Fibroblast of pulmonary artery (primary cell): ENCODE data around the gene PABPC5.
A peak's percentile ranks its signal among the peaks of the same experiment; 100 is the strongest.

Experiments used
- DNase-seq: peaks from one replicate; pipeline ENCODE4 v3.0.0-alpha.2; 2010; ENCODE audit warnings: low read depth
- H3K4me3 ChIP-seq: replicated peaks from 2 replicates; pipeline ENCODE4 v1.5.1; 2011; ENCODE audit warnings: low read depth, mild to moderate bottlenecking, control low read depth, low read length, moderate library complexity
- CTCF ChIP-seq: IDR thresholded peaks from 2 replicates; pipeline ENCODE4 v1.5.1; 2011; ENCODE audit warnings: mild to moderate bottlenecking, control low read depth, low read length, inconsistent platforms; ENCODE audit errors: missing control alignments

PABPC5 gene

DNA sequence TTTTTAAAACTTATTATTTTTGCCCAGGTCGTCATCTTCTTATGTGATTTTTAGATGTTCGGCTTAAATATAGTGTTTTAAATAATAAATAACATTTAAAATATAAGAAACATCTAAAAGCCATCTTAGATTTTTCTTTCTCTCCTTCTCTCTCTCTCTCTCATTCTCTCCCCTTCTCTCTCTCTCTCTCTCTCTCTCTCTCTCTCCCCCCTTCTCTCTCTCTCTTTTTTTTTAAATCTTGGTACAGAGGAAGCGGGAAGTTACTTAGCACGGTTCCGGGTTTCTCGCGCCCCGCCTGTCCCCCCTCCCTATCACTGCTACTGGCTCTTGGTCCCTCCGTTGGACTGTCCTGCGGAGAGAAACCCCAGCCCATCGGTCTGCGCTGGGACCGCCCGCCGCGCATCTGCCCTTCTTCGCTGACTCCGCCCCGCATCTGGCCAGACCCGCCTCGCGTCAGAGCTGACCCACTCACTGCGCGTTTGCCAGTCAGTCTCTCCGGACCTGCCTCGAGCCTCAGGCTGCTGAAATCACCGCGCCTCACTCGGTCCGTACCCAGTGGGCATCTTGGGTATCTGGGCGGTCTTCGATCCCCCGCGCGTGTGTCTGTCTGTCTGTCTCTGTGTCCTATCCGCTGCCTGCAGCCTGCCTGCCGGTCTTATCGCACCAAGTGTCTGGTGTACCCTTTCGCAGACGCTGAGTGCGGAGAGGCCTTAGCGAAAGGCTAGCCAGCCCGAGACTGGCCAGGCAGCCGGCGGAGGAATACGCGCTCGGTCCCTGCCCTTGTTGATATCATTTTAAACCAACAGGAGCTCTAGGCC lies at the start of gene PABPC5:
Gene PABPC5, plus strand, starts transcription at position 489 of the 818 bp plus-strand sequence. CDS start 739 bp downstream, outside the sequence.
- TF ChIP-seq CTCF: no peak
- DNase-seq: peak; percentile 83
- peak within 1 kb of the TSS; percentile 56 for H3K4me3 ChIP-seq

DNA sequence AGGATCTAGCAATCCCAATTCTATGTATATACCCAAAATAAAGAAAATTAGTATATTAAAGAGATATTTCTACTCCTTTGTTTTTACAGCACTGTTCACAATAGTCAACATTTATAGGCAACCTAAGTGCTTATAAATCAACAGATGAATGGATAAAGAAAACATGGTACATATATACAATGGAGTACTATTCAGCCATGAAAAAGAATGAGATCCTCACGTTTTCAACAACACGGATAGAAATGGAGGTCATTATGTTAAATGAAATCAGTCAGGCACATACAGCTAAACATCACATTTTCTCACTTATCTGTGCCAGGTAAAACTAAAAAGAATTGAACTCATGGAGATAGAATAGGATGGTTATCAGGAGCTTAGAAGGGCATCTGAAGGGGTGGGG lies 45.6 kb upstream of the PABPC5 start:
- TF ChIP-seq CTCF: no peak
- H3K4me3 ChIP-seq: no peak overlapping the region
- no peak for DNase-seq

DNA sequence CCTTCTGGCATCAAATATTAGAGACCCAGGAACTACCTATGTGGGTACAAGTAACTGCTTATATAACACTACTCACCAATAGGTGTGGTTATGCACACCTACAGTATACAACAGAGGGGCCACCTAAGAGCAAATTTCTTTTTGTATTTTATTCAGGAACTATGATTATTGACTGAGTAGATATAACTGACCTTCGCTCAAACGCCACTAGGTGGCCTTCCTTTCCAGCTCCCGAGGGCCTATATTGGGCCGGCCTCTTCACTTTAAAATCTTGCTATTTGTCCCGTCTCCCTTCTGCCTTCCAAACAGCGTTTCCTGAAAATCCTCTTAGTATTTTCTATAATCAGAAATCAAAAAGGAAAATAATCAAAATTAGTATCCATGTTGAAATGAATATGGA lies 19.9 kb upstream of the PABPC5 start:
- TF ChIP-seq CTCF: peak; percentile 17
- no peak overlapping the region for H3K4me3 ChIP-seq
- no peak for DNase-seq

GRCh38 chrX:91435395-91435794 lies 756 bp downstream of the PABPC5 start:
- no peak for DNase-seq
- peak overlapping the region; percentile 56 for H3K4me3 ChIP-seq
- no peak for TF ChIP-seq CTCF
